Panc1 (cell line): ENCODE measurements around the gene HK3. TPM values are rescaled to one million over a fixed set of nuclear protein-coding genes. Genes with fewer than 3 reads are reported as not detected.

ENCODE experiments used
- ATAC-seq: fragments of 200-7000 bp; cut with Tn5 transposase; 2 replicates; pipeline ENCODE4 v1.9.1; 2020; ENCODE audit warnings: mild to moderate bottlenecking, moderate library complexity
- BruUV-seq: library from RNA; stranded (reverse); fragments of 400-500 nt; replicated peaks from 2 replicates; lab custom pipeline; 2021; lab: Mats Ljungman, UMichigan
- CTCF ChIA-PET: fragments of 300-600 bp; sonication (Branson Sonifier 250); formaldehyde crosslinking; loops from one replicate; lab custom pipeline; 2022; ENCODE audit warnings: antibody characterized with exemption; lab: Charles Lee
- POLR2A ChIA-PET: fragments of 300-600 bp; sonication (Branson Sonifier 250); formaldehyde crosslinking; loops from one replicate; lab custom pipeline; 2022; ENCODE audit warnings: antibody characterized with exemption; lab: Charles Lee
- DNase-seq: peaks from one replicate; pipeline ENCODE4 v3.0.0-alpha.2; 2010; ENCODE audit warnings: low read depth, low spot score
- H3K27ac ChIP-seq: 2 replicates; pipeline ENCODE4 v1.5.1; 2011; ENCODE audit warnings: mild to moderate bottlenecking, low read length, inconsistent platforms
- H3K27me3 ChIP-seq: fragments of 200-500 bp; sonication (Bioruptor generic); 2 replicates; pipeline ENCODE4 v1.6.0; 2014; ENCODE audit warnings: low read length, inconsistent platforms; ENCODE audit not compliant: control insufficient read depth, insufficient read depth
- H3K36me3 ChIP-seq: fragments of 200-500 bp; sonication (Bioruptor generic); 2 replicates; pipeline ENCODE4 v1.5.1; 2014; ENCODE audit warnings: inconsistent platforms, mild to moderate bottlenecking, low read length, moderate library complexity; ENCODE audit not compliant: control insufficient read depth, insufficient read depth
- H3K4me1 ChIP-seq: 2 replicates; pipeline ENCODE4 v1.5.1; 2011; ENCODE audit warnings: inconsistent platforms, mild to moderate bottlenecking, low read length, moderate library complexity; ENCODE audit not compliant: control insufficient read depth, insufficient read depth
- H3K4me3 ChIP-seq, 2 experiments: 2 replicates each; pipeline ENCODE4 v1.5.1; 2011 to 2012; ENCODE audit warnings: low read depth in 2 of 2, low read length in 2 of 2, mild to moderate bottlenecking in 2 of 2, inconsistent platforms in 1 of 2, moderate library complexity in 1 of 2
- H3K9me3 ChIP-seq: fragments of 200-500 bp; sonication (Bioruptor generic); 2 replicates; pipeline ENCODE4 v1.5.1; 2014; ENCODE audit warnings: low read depth, mild to moderate bottlenecking, inconsistent platforms, low read length, moderate library complexity; ENCODE audit not compliant: control insufficient read depth, insufficient read depth
- POLR2AphosphoS5 ChIP-seq: IDR thresholded peaks from 2 replicates; pipeline ENCODE4 v1.6.1; 2012; ENCODE audit warnings: mild to moderate bottlenecking, low read depth, low read length, moderate library complexity
- SIN3A ChIP-seq: IDR thresholded peaks from 2 replicates; pipeline ENCODE4 v1.6.1; 2012; ENCODE audit warnings: low read depth, mild to moderate bottlenecking, low read length, moderate library complexity, borderline replicate concordance; ENCODE audit not compliant: insufficient read depth
- TCF7L2 ChIP-seq: IDR thresholded peaks from 2 replicates; pipeline ENCODE4 v1.6.1; 2011; ENCODE audit warnings: mild to moderate bottlenecking, low read depth, low read length, inconsistent platforms
- in situ Hi-C: cut with HindIII; loops from 2 replicates; pipeline ENCODE4 v1.10.0; 2016; ENCODE audit warnings: low sequenced_read_pairs, low pct_unique_long_range_greater_than_20kb
- intact Hi-C: fragments of 100-400 bp; cut with micrococcal nuclease; formaldehyde crosslinking; loops from one replicate; pipeline ENCODE4 v1.10.0; 2022; ENCODE audit not compliant: unreplicated experiment
- total RNA-seq: library from RNA; stranded (reverse); gene quantifications from one replicate; pipeline ENCODE4 v1.2.1, GENCODE V29; 2021; ENCODE audit not compliant: unreplicated experiment
- TF ChIP-seq, protein P1 (sequence below), 2 experiments: IDR thresholded peaks; 2 replicates each; pipeline ENCODE4 v1.6.1; 2011 to 2012; ENCODE audit warnings: low read depth in 2 of 2, control low read depth in 1 of 2, low read length in 1 of 2, mild to moderate bottlenecking in 1 of 2, moderate library complexity in 1 of 2; ENCODE audit not compliant: insufficient read depth in 1 of 2
- TF ChIP-seq, protein P2 (sequence below): fragments of 450-650 bp; IDR thresholded peaks from 2 replicates; pipeline ENCODE4 v1.5.1; 2017; ENCODE audit warnings: mild to moderate bottlenecking

Gene HK3
- total RNA-seq, 1 experiment from 2014 or later, result not detected

DNA sequence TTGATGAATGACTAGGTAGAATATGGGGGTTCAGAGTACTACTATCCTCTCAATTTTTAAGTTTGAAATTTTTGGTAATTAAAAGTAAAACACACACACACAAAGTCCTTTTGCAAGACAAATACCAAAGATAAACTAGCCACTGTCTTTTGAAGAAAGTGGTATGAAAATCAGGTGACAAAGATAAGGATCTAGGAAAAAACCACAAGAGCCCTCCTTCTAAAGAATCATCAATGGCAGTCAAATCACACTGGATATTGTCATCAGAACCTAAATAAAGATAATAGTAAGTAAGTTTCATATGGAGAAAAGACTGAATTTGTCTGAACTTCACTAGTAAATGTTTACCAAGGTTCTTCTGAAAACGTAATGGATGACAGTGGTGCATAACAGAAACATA is 30.5 kb upstream of the HK3 start:
- in situ Hi-C loops, result no loop called here
- Histone ChIP-seq H3K36me3 (peaks cover 4% of the 10 kb centered on the region; the same call in 1 of the 2 replicates), H3K27me3 (no peaks in the 10 kb centered on the region), H3K27ac (no peak overlapping the region), H3K9me3 (no peaks in the 10 kb centered on the region), H3K4me1 (no peaks in the 10 kb centered on the region), H3K4me3 (no peak overlapping the region)
- CTCF ChIA-PET, result no interaction called here
- ATAC-seq (no peak), DNase-seq (no peak)
- intact Hi-C loops, result no loop called here
- POLR2A ChIA-PET, result no interaction called here
- no TSS peak for BruUV-seq
- no peak for TF ChIP-seq SIN3A
- TF ChIP-seq TCF7L2, result no peak
- no peak for TF ChIP-seq POLR2AphosphoS5
- TF ChIP-seq, protein P1, sequence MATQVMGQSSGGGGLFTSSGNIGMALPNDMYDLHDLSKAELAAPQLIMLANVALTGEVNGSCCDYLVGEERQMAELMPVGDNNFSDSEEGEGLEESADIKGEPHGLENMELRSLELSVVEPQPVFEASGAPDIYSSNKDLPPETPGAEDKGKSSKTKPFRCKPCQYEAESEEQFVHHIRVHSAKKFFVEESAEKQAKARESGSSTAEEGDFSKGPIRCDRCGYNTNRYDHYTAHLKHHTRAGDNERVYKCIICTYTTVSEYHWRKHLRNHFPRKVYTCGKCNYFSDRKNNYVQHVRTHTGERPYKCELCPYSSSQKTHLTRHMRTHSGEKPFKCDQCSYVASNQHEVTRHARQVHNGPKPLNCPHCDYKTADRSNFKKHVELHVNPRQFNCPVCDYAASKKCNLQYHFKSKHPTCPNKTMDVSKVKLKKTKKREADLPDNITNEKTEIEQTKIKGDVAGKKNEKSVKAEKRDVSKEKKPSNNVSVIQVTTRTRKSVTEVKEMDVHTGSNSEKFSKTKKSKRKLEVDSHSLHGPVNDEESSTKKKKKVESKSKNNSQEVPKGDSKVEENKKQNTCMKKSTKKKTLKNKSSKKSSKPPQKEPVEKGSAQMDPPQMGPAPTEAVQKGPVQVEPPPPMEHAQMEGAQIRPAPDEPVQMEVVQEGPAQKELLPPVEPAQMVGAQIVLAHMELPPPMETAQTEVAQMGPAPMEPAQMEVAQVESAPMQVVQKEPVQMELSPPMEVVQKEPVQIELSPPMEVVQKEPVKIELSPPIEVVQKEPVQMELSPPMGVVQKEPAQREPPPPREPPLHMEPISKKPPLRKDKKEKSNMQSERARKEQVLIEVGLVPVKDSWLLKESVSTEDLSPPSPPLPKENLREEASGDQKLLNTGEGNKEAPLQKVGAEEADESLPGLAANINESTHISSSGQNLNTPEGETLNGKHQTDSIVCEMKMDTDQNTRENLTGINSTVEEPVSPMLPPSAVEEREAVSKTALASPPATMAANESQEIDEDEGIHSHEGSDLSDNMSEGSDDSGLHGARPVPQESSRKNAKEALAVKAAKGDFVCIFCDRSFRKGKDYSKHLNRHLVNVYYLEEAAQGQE (IDR thresholded peaks at IDR 0.05; ENCODE audit: insufficient read depth in 1 of 2, low read depth in 2 of 2, low read length in 1 of 2), result no peak
- TF ChIP-seq, protein P2, sequence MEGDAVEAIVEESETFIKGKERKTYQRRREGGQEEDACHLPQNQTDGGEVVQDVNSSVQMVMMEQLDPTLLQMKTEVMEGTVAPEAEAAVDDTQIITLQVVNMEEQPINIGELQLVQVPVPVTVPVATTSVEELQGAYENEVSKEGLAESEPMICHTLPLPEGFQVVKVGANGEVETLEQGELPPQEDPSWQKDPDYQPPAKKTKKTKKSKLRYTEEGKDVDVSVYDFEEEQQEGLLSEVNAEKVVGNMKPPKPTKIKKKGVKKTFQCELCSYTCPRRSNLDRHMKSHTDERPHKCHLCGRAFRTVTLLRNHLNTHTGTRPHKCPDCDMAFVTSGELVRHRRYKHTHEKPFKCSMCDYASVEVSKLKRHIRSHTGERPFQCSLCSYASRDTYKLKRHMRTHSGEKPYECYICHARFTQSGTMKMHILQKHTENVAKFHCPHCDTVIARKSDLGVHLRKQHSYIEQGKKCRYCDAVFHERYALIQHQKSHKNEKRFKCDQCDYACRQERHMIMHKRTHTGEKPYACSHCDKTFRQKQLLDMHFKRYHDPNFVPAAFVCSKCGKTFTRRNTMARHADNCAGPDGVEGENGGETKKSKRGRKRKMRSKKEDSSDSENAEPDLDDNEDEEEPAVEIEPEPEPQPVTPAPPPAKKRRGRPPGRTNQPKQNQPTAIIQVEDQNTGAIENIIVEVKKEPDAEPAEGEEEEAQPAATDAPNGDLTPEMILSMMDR, result no peak

DNA sequence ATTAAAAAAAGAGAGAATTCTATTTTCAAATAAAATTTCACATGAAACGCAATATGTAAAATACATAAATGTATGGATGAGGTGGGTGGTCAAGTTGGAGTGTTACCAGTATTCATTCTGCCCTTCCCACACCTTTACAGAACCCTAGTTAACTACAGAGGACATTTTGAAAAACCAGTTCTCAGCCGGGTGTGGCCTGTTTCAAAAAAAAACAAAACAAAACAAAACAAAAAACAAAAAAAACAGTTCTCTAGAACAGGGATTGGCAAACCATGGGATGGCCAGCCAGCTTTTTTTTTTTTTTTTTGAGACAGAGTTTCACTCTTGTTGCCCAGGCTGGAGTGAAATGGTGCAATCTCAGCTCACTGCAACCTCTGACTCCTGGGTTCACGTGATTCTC is 28.4 kb upstream of the HK3 start:
- ChIA-PET POLR2A (no interaction called here), CTCF (no interaction called here)
- Histone ChIP-seq H3K4me1 (no peaks in the 10 kb centered on the region), H3K36me3 (peaks cover 4% of the 10 kb centered on the region; the same call in 1 of the 2 replicates), H3K27me3 (no peaks in the 10 kb centered on the region), H3K4me3 (no peak overlapping the region), H3K9me3 (no peaks in the 10 kb centered on the region), H3K27ac (no peak overlapping the region)
- DNase-seq (no peak), ATAC-seq (no peak)
- TF ChIP-seq, protein P2, result no peak
- TF ChIP-seq TCF7L2 (no peak), POLR2AphosphoS5 (no peak), SIN3A (no peak)
- TF ChIP-seq, protein P1 (IDR thresholded peaks at IDR 0.05; ENCODE audit: insufficient read depth in 1 of 2, low read depth in 2 of 2, low read length in 1 of 2), result no peak
- in situ Hi-C loops, result no loop called here
- intact Hi-C loops, result no loop called here
- BruUV-seq, result no TSS peak
